GM21360 (cell line): ENCODE results near the gene FAM156A.
"Not testable (repeated sequence)": the region's sequence is repeated elsewhere in the genome, so short reads cannot be mapped to it uniquely, and the experiment has no call there.

Source experiments
- ATAC-seq: cut with Tn5 transposase; IDR thresholded peaks from one replicate; pipeline ENCODE4 v1.9.1; 2021; ENCODE audit warnings: mild to moderate bottlenecking, moderate library complexity; ENCODE audit not compliant: unreplicated experiment

FAM156A gene

DNA sequence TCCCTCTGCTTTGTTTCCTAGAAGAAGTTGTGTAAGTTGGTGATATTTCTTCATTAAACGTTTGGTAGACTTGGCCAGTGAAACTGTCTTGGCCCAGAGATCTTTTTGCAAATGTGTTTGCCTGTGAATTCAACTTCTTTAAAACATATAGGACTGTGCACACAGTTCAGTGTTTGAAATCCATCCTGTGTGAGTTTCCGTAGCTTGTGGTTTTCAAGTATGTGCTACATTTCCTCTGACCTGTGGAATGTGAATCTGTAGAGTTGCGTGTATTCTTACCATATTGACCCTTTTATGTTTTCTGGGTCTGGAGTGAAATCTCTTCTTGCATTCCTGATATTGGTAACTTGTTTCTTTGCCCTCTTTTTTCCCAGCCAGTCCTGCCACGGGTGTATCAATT is 52.2 kb downstream of the FAM156A start:
- not testable (repeated sequence) for ATAC-seq

DNA sequence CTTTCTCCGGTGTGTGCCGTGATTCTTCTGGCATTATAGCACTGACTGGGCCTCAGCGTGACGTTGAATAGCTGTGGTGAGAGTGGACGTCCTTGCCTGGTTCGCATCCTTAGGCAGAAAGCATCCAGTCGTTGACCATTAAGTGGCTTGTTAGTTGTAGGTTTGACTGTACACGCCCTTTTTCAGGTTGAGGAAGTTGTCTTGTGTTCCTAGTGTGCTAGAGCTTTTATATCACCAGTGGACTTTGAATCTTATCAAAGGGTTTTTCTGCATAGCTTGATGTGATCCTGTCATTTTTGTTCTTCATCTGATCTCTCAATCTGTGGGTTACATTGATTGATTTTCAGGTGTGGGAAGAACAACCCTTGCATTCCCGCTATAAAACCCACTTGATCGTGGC is 52.8 kb downstream of the FAM156A start:
- ATAC-seq: not testable (repeated sequence)
